HAP-1 (cell line): ENCODE results near the gene DNAH3.
"Not testable (repeated sequence)": the region's sequence is repeated elsewhere in the genome, so short reads cannot be mapped to it uniquely, and the experiment has no call there.

Source experiments
- DNase-seq, 2 experiments: peaks; one replicate each; pipeline ENCODE4 v3.0.0-alpha.2; 2016 to 2020; ENCODE audit warnings: low spot score in 2 of 2
- H3K27me3 ChIP-seq: fragments of 250-450 bp; sonication (Bioruptor Pico); 2 replicates; pipeline ENCODE4 v1.5.1; 2020; ENCODE audit warnings: low read depth, mild to moderate bottlenecking, moderate library complexity
- H3K36me3 ChIP-seq: fragments of 250-450 bp; sonication (Bioruptor Pico); replicated peaks from 2 replicates; pipeline ENCODE4 v1.5.1; 2020; ENCODE audit warnings: mild to moderate bottlenecking
- H3K4me1 ChIP-seq: fragments of 250-450 bp; sonication (Bioruptor Pico); 2 replicates; pipeline ENCODE4 v1.5.1; 2020; ENCODE audit warnings: mild to moderate bottlenecking
- H3K4me3 ChIP-seq: fragments of 250-450 bp; sonication (Bioruptor Pico); 2 replicates; pipeline ENCODE4 v1.5.1; 2020; ENCODE audit warnings: mild to moderate bottlenecking, moderate library complexity
- H3K9me3 ChIP-seq: fragments of 250-450 bp; sonication (Bioruptor Pico); 2 replicates; pipeline ENCODE4 v1.5.1; 2020; ENCODE audit warnings: mild to moderate bottlenecking, moderate library complexity
- in situ Hi-C: fragments of 300-500 bp; cut with MboI; formaldehyde crosslinking; loops from 3 replicates; pipeline ENCODE4 v1.14.3; 2020; ENCODE audit warnings: low sequenced_read_pairs, inconsistent platforms, mixed read lengths

DNAH3 gene

GRCh38 chr16:21064203-21064602 lies 86.4 kb downstream of the DNAH3 start:
- Histone ChIP-seq H3K36me3 (no peaks in the 10 kb centered on the region), H3K4me1 (no peaks in the 10 kb centered on the region), H3K9me3 (no peaks in the 10 kb centered on the region), H3K27me3 (no peaks in the 10 kb centered on the region), H3K4me3 (no peak overlapping the region)
- no peak for DNase-seq
- in situ Hi-C loops: no loop called here

GRCh38 chr16:21063314-21063713 lies 87.3 kb downstream of the DNAH3 start:
- H3K4me1 ChIP-seq, DNase-seq, H3K9me3 ChIP-seq, H3K4me3 ChIP-seq, in situ Hi-C loops, H3K27me3 ChIP-seq, H3K36me3 ChIP-seq: not testable (repeated sequence)

GRCh38 chr16:21060027-21060510 lies 90.6 kb downstream of the DNAH3 start:
- DNase-seq: no peak
- no peaks in the 10 kb centered on the region for H3K36me3 ChIP-seq
- H3K4me3 ChIP-seq: no peak overlapping the region
- no peaks in the 10 kb centered on the region for H3K4me1 ChIP-seq
- H3K9me3 ChIP-seq: no peaks in the 10 kb centered on the region
- in situ Hi-C loops: no loop called here
- no peaks in the 10 kb centered on the region for H3K27me3 ChIP-seq

GRCh38 chr16:21057875-21058274 lies 92.8 kb downstream of the DNAH3 start:
- Histone ChIP-seq H3K27me3 (no peaks in the 10 kb centered on the region; the same call in 1 of the 2 replicates), H3K4me3 (no peak overlapping the region), H3K4me1 (no peaks in the 10 kb centered on the region), H3K36me3 (no peaks in the 10 kb centered on the region), H3K9me3 (no peaks in the 10 kb centered on the region)
- no peak for DNase-seq
- in situ Hi-C loops: no loop called here

GRCh38 chr16:21056396-21056795 lies 94.2 kb downstream of the DNAH3 start:
- H3K4me1 ChIP-seq: no peaks in the 10 kb centered on the region
- in situ Hi-C loops: no loop called here
- no peak overlapping the region for H3K4me3 ChIP-seq
- H3K36me3 ChIP-seq: no peaks in the 10 kb centered on the region
- DNase-seq: no peak
- no peaks in the 10 kb centered on the region; the same call in 1 of the 2 replicates for H3K27me3 ChIP-seq
- H3K9me3 ChIP-seq: no peaks in the 10 kb centered on the region

- H3K4me3 ChIP-seq, H3K27me3 ChIP-seq, H3K9me3 ChIP-seq, H3K36me3 ChIP-seq, H3K4me1 ChIP-seq, DNase-seq, in situ Hi-C loops: not testable (repeated sequence)
These were observed 94.9 kb downstream of the DNAH3 start for GRCh38 chr16:21055738-21056137.

GRCh38 chr16:21053590-21053989 lies 97.1 kb downstream of the DNAH3 start:
- Histone ChIP-seq H3K4me1 (no peaks in the 10 kb centered on the region), H3K27me3 (no peaks in the 10 kb centered on the region; the same call in 1 of the 2 replicates), H3K9me3 (no peaks in the 10 kb centered on the region), H3K4me3 (no peak overlapping the region), H3K36me3 (no peaks in the 10 kb centered on the region)
- no peak for DNase-seq
- in situ Hi-C loops: no loop called here

GRCh38 chr16:21048091-21048912 lies 102.3 kb downstream of the DNAH3 start:
- H3K36me3 ChIP-seq, H3K27me3 ChIP-seq, H3K9me3 ChIP-seq, H3K4me1 ChIP-seq, in situ Hi-C loops: not testable (repeated sequence)
- H3K4me3 ChIP-seq: peak overlapping the region; percentile 9; the same call in 1 of the 2 replicates
- peak in 1 of 2 experiments; percentile 74 for DNase-seq

- H3K36me3 ChIP-seq: no peaks in the 10 kb centered on the region
These were observed 112.4 kb downstream of the DNAH3 start for GRCh38 chr16:21038197-21038596.

GRCh38 chr16:21037736-21038135 lies 112.9 kb downstream of the DNAH3 start:
- Histone ChIP-seq H3K4me3 (no peak overlapping the region), H3K4me1 (no peaks in the 10 kb centered on the region; the same call in 1 of the 2 replicates), H3K27me3 (no peaks in the 10 kb centered on the region), H3K36me3 (no peaks in the 10 kb centered on the region), H3K9me3 (no peaks in the 10 kb centered on the region)
- no peak for DNase-seq
- in situ Hi-C loops: no loop called here

More at GRCh38 chr16:21038197-21038596, 112.4 kb downstream of the DNAH3 start:
- Histone ChIP-seq H3K27me3 (no peaks in the 10 kb centered on the region), H3K9me3 (no peaks in the 10 kb centered on the region), H3K4me3 (no peak overlapping the region), H3K4me1 (no peaks in the 10 kb centered on the region; the same call in 1 of the 2 replicates)
- in situ Hi-C loops: no loop called here
- no peak for DNase-seq

- in situ Hi-C loops: no loop called here
- Histone ChIP-seq H3K27me3 (no peaks in the 10 kb centered on the region), H3K4me3 (no peak overlapping the region), H3K36me3 (no peaks in the 10 kb centered on the region), H3K4me1 (no peaks in the 10 kb centered on the region; the same call in 1 of the 2 replicates), H3K9me3 (no peaks in the 10 kb centered on the region)
- DNase-seq: no peak
These were observed 113.5 kb downstream of the DNAH3 start for GRCh38 chr16:21037168-21037567.

- H3K9me3 ChIP-seq: no peaks in the 10 kb centered on the region
- H3K27me3 ChIP-seq: no peaks in the 10 kb centered on the region
- no peaks in the 10 kb centered on the region for H3K36me3 ChIP-seq
- no peak overlapping the region for H3K4me3 ChIP-seq
- DNase-seq: no peak
- H3K4me1 ChIP-seq: no peaks in the 10 kb centered on the region; the same call in 1 of the 2 replicates
- in situ Hi-C loops: no loop called here
These were observed 114.2 kb downstream of the DNAH3 start for GRCh38 chr16:21036471-21036870.

- DNase-seq: peak in 1 of 2 experiments; percentile 49
- in situ Hi-C loops: no loop called here
- H3K27me3 ChIP-seq: no peaks in the 10 kb centered on the region
- no peaks in the 10 kb centered on the region for H3K36me3 ChIP-seq
- no peak overlapping the region for H3K4me3 ChIP-seq
- no peaks in the 10 kb centered on the region for H3K9me3 ChIP-seq
- H3K4me1 ChIP-seq: no peaks in the 10 kb centered on the region; the same call in 1 of the 2 replicates
These were observed 116.9 kb downstream of the DNAH3 start for GRCh38 chr16:21033704-21034103.

GRCh38 chr16:21033264-21033663 lies 117.4 kb downstream of the DNAH3 start:
- Histone ChIP-seq H3K9me3 (no peaks in the 10 kb centered on the region), H3K27me3 (no peaks in the 10 kb centered on the region), H3K36me3 (no peaks in the 10 kb centered on the region), H3K4me1 (no peaks in the 10 kb centered on the region; the same call in 1 of the 2 replicates), H3K4me3 (no peak overlapping the region)
- in situ Hi-C loops: no loop called here
- DNase-seq: no peak
